RWPE2 (cell line): ENCODE results near the gene TRIM37.

Experiments used
- ATAC-seq: fragments of 200-7000 bp; cut with Tn5 transposase; 3 replicates; pipeline ENCODE4 v1.9.1; 2021; ENCODE audit warnings: low read depth
- DNase-seq: peaks from one replicate; pipeline ENCODE4 v3.0.0-alpha.2; 2020; ENCODE audit warnings: low spot score
- H3K27ac ChIP-seq: fragments of 450-650 bp; 2 replicates; pipeline ENCODE4 v1.5.1; 2017; ENCODE audit warnings: mild to moderate bottlenecking; ENCODE audit not compliant: poor library complexity, severe bottlenecking
- H3K27me3 ChIP-seq: fragments of 250-450 bp; sonication (Bioruptor Pico); 2 replicates; pipeline ENCODE4 v1.5.1; 2021; ENCODE audit warnings: mild to moderate bottlenecking, moderate library complexity; ENCODE audit not compliant: insufficient read depth, poor library complexity, severe bottlenecking
- H3K36me3 ChIP-seq: fragments of 250-450 bp; sonication (Bioruptor Pico); 2 replicates; pipeline ENCODE4 v1.5.1; 2020; ENCODE audit warnings: low read depth, mild to moderate bottlenecking, moderate library complexity
- H3K4me1 ChIP-seq: fragments of 250-450 bp; sonication (Bioruptor Pico); 2 replicates; pipeline ENCODE4 v1.5.1; 2021; ENCODE audit warnings: mild to moderate bottlenecking, moderate library complexity; ENCODE audit not compliant: insufficient read depth, poor library complexity, severe bottlenecking
- H3K4me3 ChIP-seq: fragments of 250-450 bp; sonication (Bioruptor Pico); 2 replicates; pipeline ENCODE4 v1.5.1; 2021; ENCODE audit warnings: mild to moderate bottlenecking, moderate library complexity; ENCODE audit not compliant: severe bottlenecking
- H3K9me3 ChIP-seq: fragments of 250-450 bp; sonication (Bioruptor Pico); 2 replicates; pipeline ENCODE4 v1.5.1; 2021; ENCODE audit warnings: mild to moderate bottlenecking, moderate library complexity; ENCODE audit not compliant: severe bottlenecking
- CTCF ChIP-seq: fragments of 450-650 bp; IDR thresholded peaks from one replicate; pipeline ENCODE4 v1.5.1; 2017; ENCODE audit warnings: mild to moderate bottlenecking, moderate library complexity; ENCODE audit not compliant: poor library complexity, severe bottlenecking

Gene TRIM37

GRCh38 chr17:58970609-58971450 is 135.8 kb downstream of the TRIM37 start:
- no peaks in the 10 kb centered on the region for H3K27me3 ChIP-seq
- H3K36me3 ChIP-seq: no peaks in the 10 kb centered on the region
- no peak for TF ChIP-seq CTCF
- no peak overlapping the region for H3K4me3 ChIP-seq
- H3K9me3 ChIP-seq: no peaks in the 10 kb centered on the region
- no peak overlapping the region for H3K27ac ChIP-seq
- DNase-seq: no peak
- no peaks in the 10 kb centered on the region for H3K4me1 ChIP-seq
- ATAC-seq: no peak

GRCh38 chr17:58969612-58970011 is 137.1 kb downstream of the TRIM37 start:
- Histone ChIP-seq H3K4me1 (no peaks in the 10 kb centered on the region), H3K27ac (no peak overlapping the region), H3K4me3 (no peak overlapping the region), H3K36me3 (no peaks in the 10 kb centered on the region), H3K9me3 (no peaks in the 10 kb centered on the region), H3K27me3 (no peaks in the 10 kb centered on the region)
- no peak for ATAC-seq
- no peak for DNase-seq
- no peak for TF ChIP-seq CTCF

GRCh38 chr17:58969156-58969555 is 137.5 kb downstream of the TRIM37 start:
- Histone ChIP-seq H3K27ac (no peak overlapping the region), H3K4me1 (no peaks in the 10 kb centered on the region), H3K4me3 (no peak overlapping the region), H3K36me3 (no peaks in the 10 kb centered on the region), H3K27me3 (no peaks in the 10 kb centered on the region), H3K9me3 (no peaks in the 10 kb centered on the region)
- TF ChIP-seq CTCF: no peak
- DNase-seq (no peak), ATAC-seq (no peak)

- H3K27me3 ChIP-seq: no peaks in the 10 kb centered on the region
- no peak overlapping the region for H3K27ac ChIP-seq
- DNase-seq: no peak
Observed at GRCh38 chr17:58968426-58969061, 138.1 kb downstream of the TRIM37 start.

More at GRCh38 chr17:58968426-58969061, 138.1 kb downstream of the TRIM37 start:
- H3K4me3 ChIP-seq: no peak overlapping the region
- TF ChIP-seq CTCF: no peak
- H3K36me3 ChIP-seq: no peaks in the 10 kb centered on the region
- no peaks in the 10 kb centered on the region for H3K4me1 ChIP-seq
- no peaks in the 10 kb centered on the region for H3K9me3 ChIP-seq
- ATAC-seq: no peak
